Fibroblast of skin of right quadriceps (primary cell): ENCODE measurements around the gene ANKLE1.

Experiments used
- DNase-seq: peaks from one replicate; pipeline ENCODE4 v3.0.0-alpha.2; 2013

The ANKLE1 gene

GRCh38 chr19:17328517-17329365 lies 47.0 kb downstream of the ANKLE1 start:
- no peak for DNase-seq

- DNase-seq = no peak
Observed at GRCh38 chr19:17329366-17330261, 47.9 kb downstream of the ANKLE1 start.

GRCh38 chr19:17330262-17331044 lies 48.8 kb downstream of the ANKLE1 start:
- DNase-seq = no peak

GRCh38 chr19:17331045-17331558 lies 49.4 kb downstream of the ANKLE1 start:
- no peak for DNase-seq

GRCh38 chr19:17332360-17332676 lies 50.6 kb downstream of the ANKLE1 start:
- no peak for DNase-seq

GRCh38 chr19:17332677-17333581 lies 51.2 kb downstream of the ANKLE1 start:
- peak; percentile 55 for DNase-seq

GRCh38 chr19:17333611-17334413 lies 52.1 kb downstream of the ANKLE1 start:
- peak; percentile 89 for DNase-seq

GRCh38 chr19:17334414-17335409 lies 53.0 kb downstream of the ANKLE1 start, which contains the start of gene ANO8:
ANO8 (minus strand) TSS chr19:17334855; CDS start chr19:17334670, 185 bp downstream.
- DNase-seq = peak; percentile 99

GRCh38 chr19:17335575-17335974 lies 53.9 kb downstream of the ANKLE1 start:
- DNase-seq = no peak
